ENCODE data around the gene ZNHIT3.

The ZNHIT3 gene

DNA sequence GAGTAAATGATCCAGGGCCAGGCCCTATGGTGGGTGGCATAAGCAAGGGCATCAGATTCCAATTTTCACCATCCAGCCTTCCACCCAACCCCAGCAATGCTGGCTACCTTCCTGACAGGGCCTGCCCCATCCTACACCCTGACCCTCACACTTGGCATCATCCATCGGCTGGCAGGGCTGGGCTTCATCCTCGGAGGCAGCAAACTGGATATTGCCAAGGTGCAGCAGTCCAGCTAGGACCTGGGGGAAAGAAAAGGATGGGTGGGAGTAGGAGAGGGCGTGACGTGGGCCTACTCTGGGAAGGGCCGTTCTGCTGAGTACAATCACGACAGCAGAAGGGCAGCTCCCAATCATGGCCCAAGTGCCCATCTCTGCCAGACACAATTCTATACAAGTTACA, 24.7 kb downstream of the ZNHIT3 start:
- TF ChIP-seq CTCF (conservative IDR thresholded peaks at IDR 0.05; ENCODE audit: control insufficient read depth, insufficient read depth, low read depth, low read length), result no peak
- no peak for DNase-seq (ENCODE audit: low read depth)
- no peak overlapping the region for H3K4me3 ChIP-seq (ENCODE audit: control insufficient read depth, low read depth, low read length)

- DNase-seq (ENCODE audit: low read depth), result no peak
- TF ChIP-seq CTCF (conservative IDR thresholded peaks at IDR 0.05; ENCODE audit: control insufficient read depth, insufficient read depth, low read depth, low read length), result no peak
- no peak overlapping the region for H3K4me3 ChIP-seq (ENCODE audit: control insufficient read depth, low read depth, low read length)
Observed at GRCh38 chr17:36512641-36513040, 26.2 kb downstream of the ZNHIT3 start.

DNA sequence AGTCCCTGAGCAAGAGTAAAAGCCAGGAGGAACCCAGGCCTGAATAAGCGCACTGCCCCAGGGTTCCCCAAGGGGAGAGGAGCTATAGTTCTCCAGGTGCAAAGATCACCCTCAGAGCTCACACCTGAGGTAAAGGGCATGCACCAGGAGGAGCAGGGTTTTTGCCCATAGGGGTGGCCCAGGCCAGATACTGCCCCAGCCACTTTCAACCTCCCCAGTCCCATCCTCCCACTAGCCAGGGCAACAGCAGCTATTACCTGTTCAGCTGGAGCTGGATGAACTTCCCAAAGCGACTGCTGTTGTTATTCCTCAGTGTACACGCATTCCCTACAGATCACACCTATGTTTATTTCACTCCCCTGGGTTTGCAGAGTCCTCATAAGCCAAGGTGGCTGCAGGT, 28.4 kb downstream of the ZNHIT3 start:
- H3K4me3 ChIP-seq (ENCODE audit: control insufficient read depth, low read depth, low read length), result no peak overlapping the region
- no peak for DNase-seq (ENCODE audit: low read depth)
- TF ChIP-seq CTCF (conservative IDR thresholded peaks at IDR 0.05; ENCODE audit: control insufficient read depth, insufficient read depth, low read depth, low read length), result no peak

- DNase-seq (ENCODE audit: low read depth), result no peak
- no peak for TF ChIP-seq CTCF (conservative IDR thresholded peaks at IDR 0.05; ENCODE audit: control insufficient read depth, insufficient read depth, low read depth, low read length)
- H3K4me3 ChIP-seq (ENCODE audit: control insufficient read depth, low read depth, low read length), result no peak overlapping the region
Observed at GRCh38 chr17:36515837-36516236, 29.4 kb downstream of the ZNHIT3 start.

DNA sequence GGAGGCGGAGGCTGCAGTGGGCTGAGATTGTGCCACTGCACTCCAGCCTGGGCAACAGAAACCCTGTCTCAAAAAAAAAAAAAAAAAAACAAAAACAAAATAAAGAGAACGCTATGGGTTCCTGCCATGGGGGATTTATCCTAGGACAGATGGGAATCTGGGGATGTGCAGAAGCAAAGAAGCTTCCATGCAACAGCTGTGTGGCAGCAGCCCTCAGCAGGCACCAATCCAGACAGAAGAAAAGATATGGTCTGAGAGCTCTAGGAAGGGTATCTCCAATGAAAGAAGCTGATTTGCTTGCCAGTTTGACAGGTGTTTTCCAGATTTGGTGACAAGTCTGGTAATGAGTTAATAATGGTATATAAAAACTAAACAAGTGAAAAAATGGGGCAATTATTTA, 36.6 kb downstream of the ZNHIT3 start:
- no peak for TF ChIP-seq CTCF (conservative IDR thresholded peaks at IDR 0.05; ENCODE audit: control insufficient read depth, insufficient read depth, low read depth, low read length)
- no peak overlapping the region for H3K4me3 ChIP-seq (ENCODE audit: control insufficient read depth, low read depth, low read length)
- no peak for DNase-seq (ENCODE audit: low read depth)

- DNase-seq (ENCODE audit: low read depth), result peak; percentile 25
- H3K4me3 ChIP-seq (ENCODE audit: control insufficient read depth, low read depth, low read length), result no peak overlapping the region
- no peak for TF ChIP-seq CTCF (conservative IDR thresholded peaks at IDR 0.05; ENCODE audit: control insufficient read depth, insufficient read depth, low read depth, low read length)
Observed at GRCh38 chr17:36524428-36524876, 38.0 kb downstream of the ZNHIT3 start.

- TF ChIP-seq CTCF (conservative IDR thresholded peaks at IDR 0.05; ENCODE audit: control insufficient read depth, insufficient read depth, low read depth, low read length), result no peak
- no peak overlapping the region for H3K4me3 ChIP-seq (ENCODE audit: control insufficient read depth, low read depth, low read length)
- peak; percentile 86 for DNase-seq (ENCODE audit: low read depth)
Observed at GRCh38 chr17:36525113-36525512, 38.6 kb downstream of the ZNHIT3 start.
